Measurements from ENCODE around the gene SRGAP3.

The SRGAP3 gene

GRCh38 chr3:8952130-8952529 is 297.3 kb downstream of the SRGAP3 start:
- no peak for DNase-seq

- DNase-seq: no peak
Observed at GRCh38 chr3:8945890-8946600, 303.4 kb downstream of the SRGAP3 start.

- no peak for DNase-seq
Observed at GRCh38 chr3:8942746-8943488, 306.5 kb downstream of the SRGAP3 start.

GRCh38 chr3:8942115-8942514 is 307.3 kb downstream of the SRGAP3 start:
- no peak for DNase-seq

- no peak for DNase-seq
Observed at GRCh38 chr3:8938021-8938420, 311.4 kb downstream of the SRGAP3 start.

GRCh38 chr3:8937064-8938020 is 312.1 kb downstream of the SRGAP3 start:
- DNase-seq: no peak

- DNase-seq: no peak
Observed at GRCh38 chr3:8932507-8932906, 316.9 kb downstream of the SRGAP3 start.

- no peak for DNase-seq
Observed at GRCh38 chr3:8931342-8931741, 318.1 kb downstream of the SRGAP3 start.
